ENCODE results near the gene CSNK2A2.
A peak's percentile ranks its signal among the peaks of the same experiment; 100 is the strongest.

Gene CSNK2A2

DNA sequence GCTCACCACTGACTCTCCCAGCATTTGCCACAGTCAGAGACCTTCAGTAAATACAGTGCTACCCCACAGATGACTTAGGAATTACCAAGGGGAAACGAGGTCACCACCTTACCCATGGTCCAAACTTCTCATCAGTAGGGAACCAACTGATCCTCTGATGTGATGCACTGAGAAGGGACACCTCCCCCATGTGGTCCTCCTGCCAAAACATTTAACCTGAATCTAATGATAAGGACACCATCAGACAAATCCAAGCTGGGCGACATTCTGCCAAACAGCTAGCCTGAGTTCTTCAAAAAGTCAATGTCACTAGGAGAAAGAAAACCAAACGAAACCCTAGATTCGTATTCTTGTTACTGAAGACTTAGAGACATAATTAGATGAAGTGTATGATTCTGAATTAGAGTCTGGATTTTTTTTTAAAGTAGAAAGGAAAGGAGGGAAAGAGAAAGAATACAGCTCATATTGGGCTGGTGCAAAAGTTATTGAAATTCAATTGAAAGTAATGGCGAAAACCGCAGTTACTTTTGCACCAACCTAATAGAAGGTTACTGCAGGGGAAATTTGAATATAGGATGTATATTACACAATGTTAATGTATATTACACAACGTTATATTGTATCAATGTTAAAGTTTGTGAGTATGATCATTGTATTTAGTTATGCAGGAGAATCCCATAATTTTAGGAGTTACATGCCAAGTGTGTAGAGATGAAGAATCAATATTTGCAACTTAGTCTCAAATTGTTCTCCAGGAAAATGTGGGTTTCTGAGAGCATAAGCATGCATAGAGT, 2.3 kb upstream of the CSNK2A2 start:
- no peak for DNase-seq (ENCODE audit: extremely low read depth in 1 of 2, low read depth in 1 of 2)

DNA sequence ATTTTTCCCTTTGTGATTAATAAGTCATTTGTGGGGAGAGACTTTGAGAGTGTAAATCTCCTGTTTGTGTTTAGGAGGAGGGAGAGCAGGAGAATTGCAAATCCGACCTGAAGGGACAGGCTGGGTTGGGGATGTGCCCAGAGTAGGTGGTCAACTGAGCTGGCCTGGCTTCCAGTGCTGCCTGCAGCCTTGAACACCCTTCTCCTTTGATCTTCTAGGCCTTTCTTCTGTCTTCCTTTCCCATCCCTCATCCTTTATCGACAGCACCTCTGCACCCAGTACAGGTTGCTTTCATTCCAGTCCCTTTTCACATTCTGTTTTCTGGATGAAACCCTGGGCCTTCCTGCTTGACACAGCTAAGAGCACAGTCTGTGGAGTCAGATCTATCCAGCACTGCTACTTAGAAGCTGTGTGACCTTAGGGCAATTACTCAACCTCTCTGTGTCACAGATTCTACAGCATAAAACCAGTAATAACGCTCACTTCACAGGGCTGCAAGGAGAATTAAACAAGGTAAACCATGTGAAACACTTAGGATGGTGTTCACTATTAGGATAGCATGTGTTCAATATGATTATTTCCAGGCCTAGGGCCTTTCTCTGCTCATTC, 1.0 kb upstream of the CSNK2A2 start:
- no peak for DNase-seq (ENCODE audit: extremely low read depth in 1 of 2, low read depth in 1 of 2)

DNA sequence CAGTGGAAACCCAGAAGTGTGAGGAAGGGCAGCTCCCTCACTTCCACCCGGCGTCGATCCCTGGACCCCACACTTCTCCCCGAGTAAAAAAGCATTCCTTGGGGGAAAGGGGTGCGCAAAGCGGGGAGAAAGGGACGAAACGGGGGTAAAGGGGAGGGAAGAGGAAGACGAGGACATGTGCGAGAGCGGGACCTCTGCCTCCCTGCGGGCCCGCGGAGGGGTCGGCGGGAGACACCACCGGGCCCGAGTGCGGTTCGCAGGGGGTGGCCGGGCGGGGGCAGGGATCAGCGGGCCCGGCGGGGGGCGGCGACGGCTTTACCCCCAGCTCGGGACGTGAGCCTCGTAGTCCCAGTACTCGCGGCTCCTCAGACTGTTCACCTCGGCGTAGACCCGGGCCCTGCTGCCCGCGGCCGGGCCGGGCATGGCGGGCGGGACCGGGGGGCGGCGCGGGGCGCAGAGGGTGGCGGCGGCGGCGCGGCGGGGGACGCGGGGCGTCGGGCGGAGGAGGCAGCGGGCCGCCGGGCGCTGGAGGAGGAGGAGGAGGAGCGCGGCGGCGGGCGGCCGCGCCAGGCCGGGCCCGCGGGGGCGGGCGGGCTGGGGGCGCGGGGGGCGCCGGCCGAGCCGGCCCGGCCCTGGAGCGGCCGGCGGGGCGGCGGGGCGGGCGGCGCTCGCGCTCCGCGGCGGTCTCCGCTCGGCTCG, 443 bp downstream of the CSNK2A2 start:
- no peak for DNase-seq (ENCODE audit: extremely low read depth in 1 of 2, low read depth in 1 of 2)

DNA sequence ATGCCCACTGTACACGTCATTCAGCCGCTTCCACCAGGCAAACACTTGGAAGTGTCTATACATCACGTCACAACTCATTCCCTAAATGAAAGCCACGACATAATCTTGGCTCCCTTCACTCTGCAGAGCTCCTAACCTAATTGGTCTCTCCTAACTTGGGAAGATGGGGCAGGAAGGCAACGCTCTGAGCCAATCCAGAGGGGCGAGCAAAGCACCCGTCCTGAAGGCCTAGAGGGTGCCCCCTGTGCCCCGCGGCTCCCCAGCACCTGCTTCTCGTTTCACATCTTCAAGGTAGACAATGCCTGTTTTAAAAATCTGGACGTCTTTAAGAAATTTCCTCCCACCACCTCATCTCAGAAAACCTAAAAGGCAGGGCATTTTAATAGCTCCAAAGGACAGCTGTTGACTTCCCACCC, 1.0 kb downstream of the CSNK2A2 start:
- DNase-seq (ENCODE audit: extremely low read depth in 1 of 2, low read depth in 1 of 2), result no peak

DNA sequence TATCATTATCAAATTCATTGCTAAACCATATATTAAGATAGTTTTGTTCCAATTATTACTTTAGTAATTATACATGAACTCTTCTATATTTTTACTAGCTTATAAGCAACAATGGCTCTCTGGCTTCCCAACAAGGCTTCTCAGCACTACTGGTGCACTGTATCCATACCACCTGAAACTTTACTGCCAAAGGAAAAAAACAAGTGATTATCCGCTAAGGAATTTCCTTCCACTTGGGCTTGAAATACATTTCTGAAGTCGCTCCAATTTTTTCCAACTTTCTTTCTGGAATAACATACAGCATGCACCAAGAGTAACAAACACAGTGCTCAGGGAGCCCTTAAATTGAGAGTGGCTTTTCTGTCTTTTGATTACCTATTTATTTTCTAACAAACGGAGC, 2.1 kb downstream of the CSNK2A2 start:
- no peak for DNase-seq (ENCODE audit: extremely low read depth in 1 of 2, low read depth in 1 of 2)

DNA sequence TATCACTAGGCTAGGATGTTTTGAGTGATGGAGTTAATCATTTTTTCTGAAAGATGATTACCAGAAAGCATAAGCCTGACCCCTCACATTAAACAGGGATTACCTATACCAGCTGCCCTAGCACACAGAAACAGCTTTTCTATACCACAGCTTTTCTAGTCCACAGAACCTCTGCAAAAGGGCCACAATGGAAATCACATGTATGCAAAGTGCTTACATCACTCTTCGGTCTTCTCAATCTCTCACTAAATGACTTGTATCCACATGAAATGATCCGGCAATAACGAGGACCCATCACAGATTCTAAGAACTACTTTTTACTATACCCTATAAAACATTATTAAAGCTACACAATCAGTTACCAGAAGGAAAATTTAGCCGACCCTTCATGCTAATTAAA, 2.6 kb downstream of the CSNK2A2 start:
- DNase-seq (ENCODE audit: extremely low read depth in 1 of 2, low read depth in 1 of 2), result no peak

DNA sequence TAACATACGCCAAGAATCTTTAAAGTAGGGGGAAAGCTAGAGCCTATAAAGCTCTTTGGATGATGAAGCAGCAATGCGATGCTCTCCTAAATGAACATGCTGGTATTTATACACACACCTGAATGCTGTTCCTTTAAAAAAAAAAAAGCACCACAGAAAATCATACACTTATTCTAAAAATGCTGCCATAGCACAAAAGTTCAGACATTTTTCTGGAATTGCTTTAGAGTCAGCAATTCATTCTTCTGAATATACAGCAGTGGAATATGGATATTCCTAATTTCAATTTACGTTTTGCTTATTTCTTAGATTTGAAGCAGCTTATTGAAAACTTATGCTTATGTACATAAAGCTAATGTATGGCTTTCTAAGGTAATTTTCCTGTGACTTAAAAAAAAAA, 3.1 kb downstream of the CSNK2A2 start:
- no peak for DNase-seq (ENCODE audit: extremely low read depth in 1 of 2, low read depth in 1 of 2)

DNA sequence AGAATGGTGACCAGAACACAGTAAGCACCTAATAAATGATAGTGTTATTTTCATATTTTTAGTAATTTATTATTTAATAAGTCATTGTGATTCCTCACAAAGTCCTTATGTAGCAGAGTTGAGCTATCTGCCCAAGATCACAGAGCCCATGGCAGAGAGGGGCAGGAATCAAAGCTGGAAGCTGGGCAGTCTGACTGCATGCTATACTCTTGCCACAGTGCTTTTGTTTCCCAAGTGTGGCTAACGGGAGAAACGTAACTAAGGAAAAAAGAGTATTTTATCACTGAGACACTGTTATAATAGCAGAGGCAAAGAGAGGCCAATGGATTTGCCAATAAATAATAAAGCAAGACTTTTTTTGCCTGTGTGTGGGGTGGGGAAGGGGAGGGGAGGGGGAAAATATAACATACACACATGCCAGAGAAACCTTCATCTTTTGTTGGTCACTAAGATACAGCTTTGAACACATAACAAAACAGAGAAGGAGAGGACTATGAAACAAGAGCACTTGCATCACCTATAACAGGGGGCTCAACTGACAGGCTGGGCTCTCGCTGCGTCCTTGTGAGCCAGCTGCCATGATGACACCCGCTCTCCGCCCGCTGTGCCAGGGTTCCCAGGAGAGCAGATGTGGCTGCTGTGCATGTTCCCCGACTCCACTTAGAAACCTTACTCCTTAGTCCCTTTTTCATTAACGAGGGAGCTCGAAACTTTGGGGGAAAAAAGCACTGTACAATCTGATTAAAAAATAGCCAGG, 10.1 kb downstream of the CSNK2A2 start:
- no peak for DNase-seq (ENCODE audit: extremely low read depth in 1 of 2, low read depth in 1 of 2)

DNA sequence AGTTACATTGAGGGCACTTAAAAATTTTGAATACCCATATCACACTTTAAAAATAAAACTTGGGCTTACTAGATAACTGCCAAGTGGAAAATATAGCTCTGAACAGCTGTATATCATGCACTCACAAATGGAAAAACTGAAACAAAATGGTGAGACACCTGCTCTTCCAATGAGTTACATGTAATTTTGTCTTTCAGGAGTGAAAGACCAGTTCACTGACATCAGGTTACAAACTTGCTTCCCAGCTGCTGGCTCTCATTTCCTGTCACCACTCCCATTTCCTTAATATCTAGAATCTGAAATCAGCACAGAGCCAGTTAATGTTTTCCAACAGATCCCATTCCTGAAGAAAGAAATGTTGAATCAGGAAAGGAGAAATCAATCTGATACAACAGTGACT, 10.8 kb downstream of the CSNK2A2 start:
- DNase-seq (ENCODE audit: extremely low read depth in 1 of 2, low read depth in 1 of 2), result no peak

DNA sequence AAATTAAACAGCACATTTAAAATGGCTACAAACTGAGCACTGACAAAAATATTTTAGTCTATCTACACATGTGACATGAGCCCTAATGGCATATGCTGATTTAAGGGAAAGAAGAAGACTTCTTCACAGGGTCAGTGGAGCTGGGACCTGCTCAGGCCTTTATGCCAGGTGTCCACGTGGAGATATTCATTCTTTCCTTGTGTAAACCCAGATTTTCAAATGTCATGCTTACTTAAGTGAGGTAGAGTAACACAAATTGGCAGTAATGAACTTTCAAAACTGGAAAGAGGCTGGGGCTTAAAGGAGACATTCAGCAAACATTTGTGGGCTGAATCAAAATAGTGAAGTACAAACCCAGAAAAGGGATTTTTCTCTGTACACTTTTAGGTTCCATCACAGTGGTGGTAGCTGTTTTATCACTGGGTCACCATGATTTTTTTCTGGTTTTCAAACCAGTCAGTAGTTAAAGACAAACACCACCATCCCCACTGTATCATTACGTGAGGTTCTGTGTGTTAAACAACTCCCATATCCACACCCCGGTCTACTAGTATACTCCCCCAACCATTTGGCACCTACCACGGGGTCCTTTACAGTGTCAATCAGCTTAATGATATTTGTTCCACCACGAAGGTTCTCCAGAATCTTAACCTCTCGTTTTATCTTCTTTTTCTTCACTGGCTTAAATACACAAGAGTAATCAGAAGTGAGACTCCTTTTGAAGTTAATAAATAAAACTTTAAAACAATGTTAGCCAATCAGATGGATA, 11.5 kb downstream of the CSNK2A2 start:
- DNase-seq (ENCODE audit: extremely low read depth in 1 of 2, low read depth in 1 of 2), result no peak

DNA sequence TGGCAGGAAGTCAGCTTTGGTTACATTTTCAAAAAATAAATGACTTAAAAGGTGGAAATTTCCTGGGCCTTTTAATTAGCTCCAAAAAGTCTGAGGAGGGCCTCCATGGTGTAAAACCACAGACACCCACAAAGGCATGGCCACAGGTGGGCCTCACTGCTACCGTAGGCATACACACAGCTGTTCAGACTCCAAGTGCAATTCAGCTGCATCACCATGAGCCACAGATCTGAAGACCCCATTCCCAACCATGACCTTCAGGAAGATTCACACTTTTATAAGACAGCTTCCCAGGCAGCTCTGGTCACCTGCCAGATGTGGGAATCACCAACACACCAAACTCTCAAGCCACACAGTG, 20.6 kb downstream of the CSNK2A2 start:
- peak in 1 of 2 donors; percentile 16 for DNase-seq (ENCODE audit: extremely low read depth in 1 of 2, low read depth in 1 of 2)

DNA sequence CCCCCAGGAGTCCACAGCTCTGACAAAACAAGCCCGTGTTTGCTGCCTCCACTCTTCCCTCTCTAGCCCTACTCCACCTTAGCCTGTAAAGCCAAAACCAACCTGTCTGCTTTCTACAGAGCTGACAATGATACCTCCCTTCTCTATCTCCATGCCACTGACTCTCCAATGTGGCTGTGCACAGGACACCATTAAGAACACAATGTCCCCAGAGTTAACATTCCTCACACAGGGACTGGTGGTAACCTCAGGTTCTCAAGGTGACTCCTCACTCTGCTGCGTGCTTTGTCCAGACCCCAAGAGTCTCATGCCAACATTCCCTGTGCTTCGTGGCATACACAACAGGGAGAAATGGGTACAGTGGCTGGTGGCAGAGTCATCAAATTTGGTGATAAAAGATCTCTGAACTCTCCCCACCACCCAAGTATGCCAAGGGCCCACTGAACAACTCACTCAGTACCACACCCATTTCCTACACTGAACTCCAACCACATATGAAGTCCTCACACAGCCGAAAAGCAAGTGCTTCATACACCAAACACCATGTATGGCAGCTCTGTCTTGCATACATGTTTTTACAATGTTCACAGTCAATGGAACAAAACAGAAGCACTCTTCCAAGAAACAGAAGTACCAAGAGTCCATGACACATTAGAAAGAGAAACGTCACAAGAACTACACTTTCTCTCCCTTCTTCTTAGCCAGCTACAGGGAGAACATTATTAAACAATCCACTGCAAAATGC, 21.1 kb downstream of the CSNK2A2 start:
- no peak for DNase-seq (ENCODE audit: extremely low read depth in 1 of 2, low read depth in 1 of 2)

DNA sequence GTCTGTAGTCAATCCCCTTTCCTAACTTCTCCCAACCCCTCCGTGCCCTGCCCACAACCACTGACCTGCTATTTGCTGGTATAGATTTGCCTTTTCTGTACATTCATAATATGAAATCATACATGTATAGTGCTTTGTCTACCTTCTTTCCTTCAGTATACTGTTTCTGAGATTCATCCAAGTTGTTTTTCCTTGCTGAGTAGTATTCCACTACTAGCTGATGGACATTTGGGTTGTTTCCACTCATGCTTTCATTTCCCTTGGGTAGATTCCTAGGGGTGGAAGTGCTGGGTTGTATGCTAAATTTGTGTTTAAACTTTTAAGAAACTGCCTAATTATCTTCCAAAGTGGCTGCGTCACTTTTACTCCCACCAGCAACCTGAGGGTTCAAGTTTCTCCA, 27.7 kb downstream of the CSNK2A2 start:
- DNase-seq (ENCODE audit: extremely low read depth in 1 of 2, low read depth in 1 of 2), result no peak

DNA sequence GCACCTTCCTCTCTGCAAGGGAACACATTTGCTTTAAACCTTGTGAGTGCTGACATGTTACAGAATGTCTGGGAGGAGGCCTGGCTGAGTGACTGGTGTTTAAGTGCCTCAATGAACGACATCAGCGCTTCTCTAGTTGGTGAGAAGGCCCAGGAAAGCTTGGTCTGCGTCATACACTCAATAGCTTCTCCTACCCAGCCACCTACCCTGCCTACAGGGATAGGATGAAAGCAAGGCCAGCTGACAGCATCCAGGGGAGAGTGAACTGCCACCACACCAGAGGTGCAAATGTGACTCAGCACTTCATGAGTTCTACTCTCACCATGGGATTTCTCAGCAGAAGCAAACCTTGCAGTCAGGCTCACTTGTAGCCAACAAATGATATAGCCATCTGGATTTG, 37.1 kb downstream of the CSNK2A2 start:
- no peak for DNase-seq (ENCODE audit: extremely low read depth in 1 of 2, low read depth in 1 of 2)

DNA sequence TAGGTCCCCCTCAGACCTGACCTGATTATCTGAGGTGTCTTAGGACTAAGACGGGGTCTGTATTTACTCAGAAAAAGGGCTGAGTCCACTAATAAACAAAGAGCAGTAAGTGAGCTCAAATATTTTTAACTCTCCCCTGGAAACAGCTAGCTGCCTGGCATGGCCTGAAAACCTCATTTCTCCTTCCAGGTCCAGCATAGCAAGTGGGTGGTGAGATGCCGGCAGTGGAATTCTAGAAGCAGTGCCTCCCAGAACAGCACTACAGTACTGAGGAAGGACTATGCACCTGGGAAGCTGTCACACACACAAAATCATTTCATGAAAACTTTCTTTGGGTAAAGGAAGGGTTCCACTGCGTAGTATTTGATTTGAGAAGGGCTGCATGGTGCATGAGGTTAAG, 39.2 kb downstream of the CSNK2A2 start:
- DNase-seq (ENCODE audit: extremely low read depth in 1 of 2, low read depth in 1 of 2), result no peak

DNA sequence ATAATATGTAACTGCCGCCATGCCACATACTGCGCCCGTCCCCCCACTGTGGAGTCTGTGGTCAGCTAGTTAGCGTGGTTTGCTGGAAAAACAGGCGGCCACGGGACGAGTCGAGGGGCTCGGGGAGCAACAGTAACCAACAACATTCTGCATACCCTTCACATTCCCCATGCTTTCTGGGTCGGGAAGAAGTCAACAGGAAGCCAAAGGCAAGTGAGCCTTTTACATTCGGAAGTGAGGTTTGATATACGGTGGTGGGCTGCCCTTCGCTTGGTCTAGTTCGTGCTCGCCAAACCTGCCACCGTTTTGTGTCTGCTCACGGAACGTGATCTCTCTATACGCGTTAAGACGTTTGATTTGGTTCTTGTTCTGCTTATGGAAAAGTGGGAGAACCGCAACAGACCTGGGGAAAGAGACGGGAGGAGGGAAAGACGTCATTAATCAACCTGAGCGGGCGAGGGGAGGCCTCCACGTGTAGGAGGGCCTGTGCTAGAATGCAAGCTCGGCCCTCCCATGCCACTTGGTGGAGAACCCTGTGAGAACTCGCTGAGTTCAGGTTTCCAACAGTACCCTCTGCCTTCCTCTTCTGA, 39.9 kb downstream of the CSNK2A2 start:
- DNase-seq (ENCODE audit: extremely low read depth in 1 of 2, low read depth in 1 of 2), result no peak

DNA sequence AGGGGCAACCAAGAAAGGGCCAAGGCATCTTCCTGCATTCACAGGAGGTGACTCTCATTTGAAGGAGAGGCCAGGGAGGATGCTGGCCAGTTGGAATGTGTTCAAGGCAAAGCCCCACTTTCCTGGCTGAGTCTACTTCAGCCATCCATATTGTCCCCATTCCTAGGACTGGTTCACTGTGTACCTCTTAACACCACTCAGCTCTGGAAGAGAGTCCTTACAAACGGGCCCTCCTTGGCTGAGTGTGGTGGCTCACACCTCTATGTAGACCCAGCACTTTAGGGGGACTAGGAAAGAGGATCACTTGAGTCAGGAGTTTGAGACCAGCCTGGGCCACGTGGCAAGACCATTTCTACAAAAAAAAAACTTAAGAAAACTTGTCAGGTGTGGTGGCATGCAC, 40.7 kb downstream of the CSNK2A2 start:
- DNase-seq (ENCODE audit: extremely low read depth in 1 of 2, low read depth in 1 of 2), result no peak

DNA sequence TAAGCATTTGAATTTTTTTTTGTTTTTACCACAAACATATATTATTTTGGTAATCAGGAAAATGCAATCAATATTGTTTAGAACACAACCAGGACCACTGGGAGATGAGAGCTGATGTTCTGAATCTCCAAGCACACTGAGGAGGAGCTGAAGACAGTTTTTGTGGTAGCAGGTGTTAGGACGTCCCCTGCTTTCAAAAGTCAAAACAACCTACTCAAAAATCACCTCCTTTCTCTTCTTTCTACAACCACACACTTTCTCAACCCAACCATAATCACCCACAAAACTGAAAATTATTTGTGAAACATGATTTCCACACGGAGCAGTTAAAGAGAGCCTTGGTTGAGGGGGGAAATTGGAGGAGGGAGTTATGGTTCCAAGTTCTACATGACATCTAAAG, 42.1 kb downstream of the CSNK2A2 start:
- no peak for DNase-seq (ENCODE audit: extremely low read depth in 1 of 2, low read depth in 1 of 2)

DNA sequence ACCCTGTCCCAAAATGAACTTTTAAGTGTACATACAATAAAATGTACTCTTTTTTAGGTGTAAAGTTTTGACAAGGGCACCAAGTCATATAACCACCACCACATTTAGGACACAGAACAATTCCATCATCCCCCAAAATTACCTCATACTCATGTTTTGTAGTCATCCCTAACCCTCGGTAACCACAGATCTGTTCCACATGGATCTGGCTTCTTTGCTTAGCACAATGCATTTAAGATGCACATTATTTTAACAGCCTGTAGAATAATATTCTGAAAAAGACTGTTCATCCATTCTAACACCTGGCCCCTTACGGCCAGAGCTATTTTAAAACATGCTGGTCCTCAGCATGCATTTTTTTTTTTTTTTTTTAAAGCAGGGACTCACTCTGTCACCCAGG, 43.6 kb downstream of the CSNK2A2 start:
- DNase-seq (ENCODE audit: extremely low read depth in 1 of 2, low read depth in 1 of 2), result no peak

All from stimulated activated CD8-positive, alpha-beta memory T cell treated with anti-CD3 and anti-CD28 coated beads, Interleukin-7, amount 100 ng/mL, for 48 hours (primary cell).